Right renal pelvis (tissue), 4 donors: Measurements from ENCODE around the gene SLAMF1. TPM values are rescaled to one million over a fixed set of nuclear protein-coding genes. Genes with fewer than 3 reads are reported as not detected.

Experiments used
- DNase-seq, 4 donors: peaks; one replicate each; pipeline ENCODE4 v3.0.0-alpha.2; 2013; ENCODE audit warnings: low read depth in 4 of 4, low spot score in 3 of 4, missing footprints in 1 of 4
- polyA plus RNA-seq, 4 donors: library from polyadenylated mRNA; unstranded; fragments of 120-200 nt; gene quantifications; one replicate each; pipeline ENCODE4 v1.2.1, GENCODE V29; 2013; ENCODE audit not compliant: insufficient read length in 4 of 4

Gene SLAMF1
- polyA plus RNA-seq, 4 donors, result 0.10 to 0.18 (median 0.16) TPM

DNA sequence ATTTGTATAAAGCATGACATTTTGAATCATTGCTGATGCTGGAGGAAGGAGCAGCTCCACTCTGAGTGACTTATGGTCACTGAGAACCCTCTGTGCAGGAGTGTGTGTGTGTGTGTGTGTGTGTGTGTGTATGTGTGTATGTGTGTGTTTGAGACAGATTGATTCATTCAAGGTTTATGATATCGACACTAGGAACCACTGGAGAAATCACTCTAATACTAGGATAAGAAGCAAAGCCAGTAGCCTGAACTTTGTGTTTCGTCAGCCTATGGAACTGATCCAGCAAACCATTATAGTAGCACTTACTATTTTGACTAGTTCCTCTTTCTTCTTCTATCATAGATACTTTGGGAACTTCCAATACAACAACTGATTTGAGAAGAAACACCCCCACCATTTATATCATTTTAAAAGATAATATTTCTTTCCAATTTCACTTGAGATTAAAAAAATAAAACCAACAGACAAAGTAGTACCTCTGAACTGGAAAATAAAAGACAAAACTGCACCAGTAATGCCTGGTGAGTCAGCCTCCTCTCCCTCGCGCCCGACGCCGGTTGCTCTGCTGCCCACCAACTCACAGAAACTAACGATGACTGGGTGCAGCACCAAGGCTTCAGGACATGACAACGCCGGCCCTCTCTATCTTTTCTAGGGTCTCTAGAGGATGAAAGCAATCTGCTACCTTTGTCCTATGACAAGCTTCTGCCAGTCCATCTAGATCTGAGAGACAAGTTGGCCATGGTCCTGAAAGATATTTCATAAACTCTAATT, 20.9 kb downstream of the SLAMF1 start:
- DNase-seq, result no peak

- no peak for DNase-seq
These were observed 21.5 kb downstream of the SLAMF1 start for GRCh38 chr1:160625321-160625720.

DNA sequence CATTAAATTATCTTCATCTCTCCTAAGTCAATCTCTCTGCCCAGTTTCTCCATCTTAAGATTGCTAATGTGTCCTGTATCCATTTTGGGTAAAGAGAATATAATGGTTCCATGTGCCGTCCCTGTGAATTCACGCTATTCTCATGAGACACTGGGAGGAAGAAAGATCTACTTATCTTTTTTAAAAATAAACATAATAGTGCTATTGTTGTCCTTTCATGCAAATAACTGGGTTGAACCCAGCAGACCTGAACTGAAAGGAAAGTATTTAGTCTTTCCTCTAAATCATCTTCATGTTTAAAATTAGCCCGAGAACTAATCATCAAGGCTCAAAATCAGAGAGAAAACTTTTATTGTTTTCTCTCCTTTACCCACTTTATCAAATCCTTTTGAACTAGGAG, 22.4 kb downstream of the SLAMF1 start:
- no peak for DNase-seq

DNA sequence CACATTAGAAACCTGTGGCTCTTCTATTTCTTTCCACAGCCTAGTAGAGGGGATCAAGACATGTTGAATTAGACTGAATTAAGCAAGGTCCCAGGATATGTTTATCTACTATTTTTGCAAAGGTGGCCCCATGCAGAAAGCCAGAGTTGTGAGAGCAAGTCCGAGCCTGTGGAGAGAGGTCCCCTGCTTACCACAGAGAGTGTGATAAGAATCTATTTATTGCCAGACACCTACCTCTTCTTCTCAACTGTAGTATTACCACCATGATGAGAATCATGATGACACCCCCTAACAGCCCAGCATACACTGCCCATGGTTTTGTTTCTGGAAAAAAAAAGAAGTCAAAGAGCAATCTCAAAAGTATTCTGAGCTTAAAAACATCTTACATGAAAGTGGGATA, 23.0 kb downstream of the SLAMF1 start:
- DNase-seq, result no peak

- DNase-seq, result no peak
These were observed 23.6 kb downstream of the SLAMF1 start for GRCh38 chr1:160623227-160623633.

- DNase-seq, result no peak
These were observed 24.2 kb downstream of the SLAMF1 start for GRCh38 chr1:160622501-160623226.

GRCh38 chr1:160621633-160622413, 25.0 kb downstream of the SLAMF1 start:
- no peak for DNase-seq

- no peak for DNase-seq
These were observed 25.8 kb downstream of the SLAMF1 start for GRCh38 chr1:160620942-160621632.

- DNase-seq, result no peak
These were observed 27.0 kb downstream of the SLAMF1 start for GRCh38 chr1:160619742-160620277.

- no peak for DNase-seq
These were observed 28.0 kb downstream of the SLAMF1 start for GRCh38 chr1:160618763-160619274.

- DNase-seq, result no peak
These were observed 28.5 kb downstream of the SLAMF1 start for GRCh38 chr1:160618327-160618726.

GRCh38 chr1:160615660-160616059, 31.2 kb downstream of the SLAMF1 start:
- DNase-seq, result no peak

DNA sequence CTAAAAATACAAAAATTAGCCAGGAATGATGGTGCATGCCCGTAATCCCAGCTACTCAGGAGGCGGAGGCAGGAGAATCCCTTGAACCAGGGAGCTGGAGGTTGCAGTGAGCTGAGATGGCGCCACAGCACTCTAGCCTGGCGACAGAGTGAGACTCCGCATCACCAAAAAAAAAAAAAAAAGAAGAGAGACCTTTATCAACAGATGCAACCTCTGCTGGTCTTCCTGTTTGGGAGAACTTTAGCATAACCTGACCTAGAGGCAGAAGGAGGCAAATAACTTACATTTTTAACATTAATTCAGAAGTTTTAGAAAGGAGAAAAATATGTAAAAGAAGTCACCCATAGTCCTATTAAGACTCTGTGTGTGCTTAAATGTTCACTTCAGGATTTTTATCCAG, 32.4 kb downstream of the SLAMF1 start:
- no peak for DNase-seq

GRCh38 chr1:160612613-160613218, 34.1 kb downstream of the SLAMF1 start:
- DNase-seq, result no peak

- no peak for DNase-seq
These were observed 36.1 kb downstream of the SLAMF1 start for GRCh38 chr1:160610569-160611242.

DNA sequence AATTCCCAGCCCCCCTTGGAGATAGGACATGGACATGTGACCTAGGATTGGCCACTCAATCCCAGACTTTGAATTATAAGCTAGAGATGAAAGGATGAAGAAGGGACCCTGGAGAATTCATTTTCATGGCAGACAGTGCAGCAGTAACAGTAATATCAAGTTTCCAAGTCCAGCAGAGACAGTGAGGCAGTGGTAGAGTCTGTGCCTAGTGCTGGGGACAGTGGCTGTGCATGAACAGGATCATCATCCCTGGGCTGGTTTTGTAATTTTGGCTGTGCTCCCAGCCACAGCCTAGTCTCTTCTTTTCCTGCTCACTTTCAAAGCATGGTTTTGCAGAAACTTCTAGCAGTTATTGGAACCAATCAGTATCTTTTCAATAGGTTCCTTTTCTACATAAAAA, 37.9 kb downstream of the SLAMF1 start:
- DNase-seq, result no peak

DNA sequence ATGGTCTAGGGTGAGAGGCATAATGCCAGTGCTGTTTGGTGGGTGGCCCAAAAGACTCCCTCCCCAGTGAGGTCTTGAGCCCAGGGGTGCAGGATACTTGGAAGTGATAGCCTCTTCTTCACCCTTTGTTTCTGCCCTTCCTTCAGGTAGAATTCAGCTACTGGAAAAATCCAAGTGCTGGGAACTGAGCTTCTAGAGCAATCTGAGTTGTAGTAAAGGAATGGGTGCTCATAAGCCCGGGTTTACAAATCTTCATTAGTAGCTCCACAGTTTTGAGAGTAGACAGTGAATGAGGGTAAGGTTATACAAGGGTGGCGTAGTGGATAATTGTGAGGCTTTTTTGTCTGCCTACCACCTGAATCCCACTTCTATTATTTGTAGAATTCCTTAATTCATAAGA, 38.3 kb downstream of the SLAMF1 start:
- no peak for DNase-seq

DNA sequence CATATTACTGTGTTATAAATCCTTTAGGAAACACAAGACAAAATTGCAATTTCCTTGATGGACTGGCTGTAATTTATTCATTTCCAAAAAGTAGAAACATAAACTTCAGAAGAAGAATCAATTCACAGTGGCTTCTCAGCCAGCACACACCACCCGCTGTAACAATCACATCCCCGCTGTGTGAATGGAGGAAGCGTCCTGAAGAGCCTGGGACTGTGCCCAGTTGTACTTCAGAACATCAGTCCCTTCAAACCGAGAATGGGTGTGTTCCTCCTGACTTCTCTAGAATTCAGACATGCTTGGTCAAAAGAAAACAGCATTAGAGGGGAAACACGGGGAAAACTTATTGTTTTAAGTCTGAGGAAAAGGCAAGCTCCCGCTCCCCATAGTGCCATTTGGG, 38.8 kb downstream of the SLAMF1 start:
- no peak for DNase-seq

DNA sequence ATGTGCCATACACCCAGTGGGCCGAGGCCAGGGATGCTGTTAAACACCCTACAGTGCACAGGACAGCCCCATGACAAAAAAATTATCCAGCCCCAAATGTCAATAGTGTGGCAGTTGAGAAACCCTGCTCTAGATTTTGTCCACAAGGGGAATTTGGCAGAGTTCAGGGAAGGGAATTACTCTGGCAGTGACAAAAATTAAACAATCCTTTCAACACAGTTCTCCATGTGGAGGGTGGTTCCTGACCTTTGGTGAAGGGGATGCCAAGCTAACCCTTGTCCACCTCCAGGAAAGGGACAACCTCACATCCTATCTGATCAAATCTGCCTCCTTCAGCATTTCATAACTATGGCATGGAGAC, 39.2 kb downstream of the SLAMF1 start:
- no peak for DNase-seq
